Endodermal cell (in vitro differentiated cells): ENCODE data around the gene PDE6D. TPM values are rescaled to one million over a fixed set of nuclear protein-coding genes. Genes with fewer than 3 reads are reported as not detected.
A peak's percentile ranks its signal among the peaks of the same experiment; 100 is the strongest.

Source experiments
- DNase-seq: peaks from one replicate; pipeline ENCODE4 v3.0.0-alpha.2; 2017
- H3K27ac ChIP-seq: 2 replicates; pipeline ENCODE4 v1.5.1; 2013; ENCODE audit warnings: mild to moderate bottlenecking, low read depth, low read length, moderate library complexity
- H3K27me3 ChIP-seq: 2 replicates; pipeline ENCODE4 v1.6.1; 2013; ENCODE audit warnings: mild to moderate bottlenecking, low read length, moderate library complexity; ENCODE audit not compliant: insufficient read depth, control insufficient read depth, poor library complexity, severe bottlenecking
- H3K36me3 ChIP-seq: 2 replicates; pipeline ENCODE4 v1.7.0; 2013; ENCODE audit warnings: mild to moderate bottlenecking, low read length, moderate library complexity; ENCODE audit not compliant: control insufficient read depth, insufficient read depth
- H3K4me1 ChIP-seq: one replicate; pipeline ENCODE4 v1.7.0; 2013; ENCODE audit warnings: low read length; ENCODE audit not compliant: control insufficient read depth, insufficient read depth
- H3K4me3 ChIP-seq: 2 replicates; pipeline ENCODE4 v1.5.1; 2013; ENCODE audit warnings: mild to moderate bottlenecking, low read length, moderate library complexity
- H3K9ac ChIP-seq: 2 replicates; pipeline ENCODE4 v1.6.1; 2013; ENCODE audit warnings: mild to moderate bottlenecking, low read length, moderate library complexity; ENCODE audit not compliant: poor library complexity, severe bottlenecking; ENCODE audit errors: extremely low read depth
- H3K9me3 ChIP-seq: 2 replicates; pipeline ENCODE4 v1.6.1; 2013; ENCODE audit warnings: mild to moderate bottlenecking, low read length, moderate library complexity; ENCODE audit not compliant: control insufficient read depth
- H3K27ac Mint-ChIP-seq: 2 replicates; pipeline ENCODE4 v1.8.0; 2020; ENCODE audit warnings: mixed read lengths
- H3K27me3 Mint-ChIP-seq: 2 replicates; pipeline ENCODE4 v1.8.0; 2021; ENCODE audit warnings: mild to moderate bottlenecking, mixed read lengths; ENCODE audit not compliant: insufficient read depth
- H3K36me3 Mint-ChIP-seq: 2 replicates; pipeline ENCODE4 v1.8.0; 2020; ENCODE audit warnings: low read depth, mixed read lengths
- H3K4me1 Mint-ChIP-seq: 2 replicates; pipeline ENCODE4 v1.8.0; 2020; ENCODE audit warnings: mixed read lengths
- H3K4me3 Mint-ChIP-seq: 2 replicates; pipeline ENCODE4 v1.8.0; 2020; ENCODE audit warnings: mild to moderate bottlenecking, moderate library complexity, mixed read lengths
- H3K9me3 Mint-ChIP-seq: 2 replicates; pipeline ENCODE4 v1.8.0; 2020; ENCODE audit warnings: mild to moderate bottlenecking, mixed read lengths
- CTCF ChIP-seq: fragments of 200-600 bp; sonication (generic); conservative IDR thresholded peaks from 2 replicates; pipeline ENCODE4 v1.5.0; 2021; ENCODE audit warnings: antibody characterized with exemption, mild to moderate bottlenecking
- WGBS, 2 experiments: methylation state at CpG; one replicate each; pipeline versions ENCODE4 v1.1.5 to v1.1.7; 2013; ENCODE audit warnings: missing lambda C conversion rate in 2 of 2, mixed read lengths in 1 of 2; ENCODE audit not compliant: insufficient coverage in 1 of 2, insufficient read length in 1 of 2; 5-methylcytosine and 5-hydroxymethylcytosine counted together
- total RNA-seq, 2 donors: library from RNA; stranded (reverse); fragmentation: NEBNext Ultra II Directional in 1 of 2; extraction: Animal tissue kit (Norgen Biotek cat#: 25700) in 1 of 2; gene quantifications; 2 replicates in 1 of 2; 3 replicates in 1 of 2; pipeline ENCODE4 v1.2.1, GENCODE V29; 2021

The PDE6D gene
- total RNA-seq, 2 donors from 2014 or later = 24.7 to 25.5 TPM

- H3K9me3 Mint-ChIP-seq = no peaks in the 10 kb centered on the region
- H3K4me3 ChIP-seq = peak overlapping the region; percentile 71
- peak overlapping the region; percentile 25 for H3K27ac ChIP-seq
- peak overlapping the region; percentile 29 for H3K9ac ChIP-seq
- H3K4me3 Mint-ChIP-seq = peak overlapping the region; percentile 59
- H3K4me1 ChIP-seq = peaks cover 5% of the 10 kb centered on the region
- no peaks in the 10 kb centered on the region for H3K27me3 Mint-ChIP-seq
- 36 to 38% methylated on average over 4 to 14 of the region's 14 CpGs for WGBS, 2 experiments
- no peaks in the 10 kb centered on the region for H3K9me3 ChIP-seq
- peak; percentile 84 for TF ChIP-seq CTCF
- no peaks in the 10 kb centered on the region for H3K36me3 Mint-ChIP-seq
- H3K4me1 Mint-ChIP-seq = peaks cover 12% of the 10 kb centered on the region
- H3K36me3 ChIP-seq = no peaks in the 10 kb centered on the region
- peak overlapping the region; percentile 82 for H3K27ac Mint-ChIP-seq
- DNase-seq = peak; percentile 97
- H3K27me3 ChIP-seq = no peaks in the 10 kb centered on the region
Observed at GRCh38 chr2:231687133-231687852, 93.8 kb downstream of the PDE6D start.

GRCh38 chr2:231686192-231687100 lies 94.6 kb downstream of the PDE6D start:
- TF ChIP-seq CTCF = no peak
- H3K27me3 ChIP-seq = no peaks in the 10 kb centered on the region
- H3K4me3 ChIP-seq = no peak overlapping the region
- Mint-ChIP-seq H3K9me3 (no peaks in the 10 kb centered on the region), H3K4me1 (peaks cover 19% of the 10 kb centered on the region), H3K27me3 (no peaks in the 10 kb centered on the region), H3K27ac (peak overlapping the region; percentile 41), H3K36me3 (no peaks in the 10 kb centered on the region), H3K4me3 (peak overlapping the region; percentile 59)
- H3K4me1 ChIP-seq = peaks cover 5% of the 10 kb centered on the region
- 81 to 84% methylated on average over 4 to 11 of the region's 11 CpGs for WGBS, 2 experiments
- H3K36me3 ChIP-seq = no peaks in the 10 kb centered on the region
- no peak overlapping the region for H3K27ac ChIP-seq
- no peak for DNase-seq
- no peak overlapping the region for H3K9ac ChIP-seq
- no peaks in the 10 kb centered on the region for H3K9me3 ChIP-seq

GRCh38 chr2:231685349-231686191 lies 95.5 kb downstream of the PDE6D start:
- no peak overlapping the region for H3K9ac ChIP-seq
- no peak overlapping the region for H3K4me3 Mint-ChIP-seq
- H3K36me3 Mint-ChIP-seq = no peaks in the 10 kb centered on the region
- no peak overlapping the region for H3K4me3 ChIP-seq
- WGBS, 2 experiments = 85 to 86% methylated on average over 16 to 20 of the region's 20 CpGs
- peak; percentile 65 for TF ChIP-seq CTCF
- H3K27ac ChIP-seq = no peak overlapping the region
- DNase-seq = peak; percentile 84
- peaks cover 5% of the 10 kb centered on the region for H3K4me1 ChIP-seq
- H3K4me1 Mint-ChIP-seq = peaks cover 20% of the 10 kb centered on the region
- no peaks in the 10 kb centered on the region for H3K27me3 ChIP-seq
- no peaks in the 10 kb centered on the region for H3K9me3 ChIP-seq
- no peak overlapping the region for H3K27ac Mint-ChIP-seq
- H3K27me3 Mint-ChIP-seq = no peaks in the 10 kb centered on the region
- H3K36me3 ChIP-seq = no peaks in the 10 kb centered on the region
- H3K9me3 Mint-ChIP-seq = no peaks in the 10 kb centered on the region
